Embryonic facial prominence (tissue), 1 donor: ENCODE results near the gene RASAL2.
"Not testable (repeated sequence)": the region's sequence is repeated elsewhere in the genome, so short reads cannot be mapped to it uniquely, and the experiment has no call there.

Experiments
- DNase-seq: peaks from one replicate; pipeline ENCODE4 v3.0.0-alpha.2; 2016; ENCODE audit errors: extremely low spot score

The RASAL2 gene

GRCh38 chr1:178161516-178161915 lies 67.6 kb downstream of the RASAL2 start:
- no peak for DNase-seq

- no peak for DNase-seq
Measured at GRCh38 chr1:178165196-178165595, 71.3 kb downstream of the RASAL2 start.

GRCh38 chr1:178166429-178167024 lies 72.6 kb downstream of the RASAL2 start:
- no peak for DNase-seq

- DNase-seq, result no peak
Measured at GRCh38 chr1:178168536-178168935, 74.6 kb downstream of the RASAL2 start.

GRCh38 chr1:178169649-178170048 lies 75.7 kb downstream of the RASAL2 start:
- no peak for DNase-seq

- no peak for DNase-seq
Measured at GRCh38 chr1:178172939-178173338, 79.0 kb downstream of the RASAL2 start.

GRCh38 chr1:178174539-178174938 lies 80.6 kb downstream of the RASAL2 start:
- DNase-seq, result no peak

GRCh38 chr1:178180405-178180804 lies 86.5 kb downstream of the RASAL2 start:
- no peak for DNase-seq

GRCh38 chr1:178183796-178184195 lies 89.9 kb downstream of the RASAL2 start:
- no peak for DNase-seq

- DNase-seq, result no peak
Measured at GRCh38 chr1:178188306-178188705, 94.4 kb downstream of the RASAL2 start.

GRCh38 chr1:178189814-178190213 lies 95.9 kb downstream of the RASAL2 start:
- DNase-seq, result no peak

- DNase-seq, result no peak
Measured at GRCh38 chr1:178190881-178191280, 97.0 kb downstream of the RASAL2 start.

GRCh38 chr1:178192686-178193085 lies 98.8 kb downstream of the RASAL2 start:
- DNase-seq, result no peak

GRCh38 chr1:178196631-178197030 lies 102.7 kb downstream of the RASAL2 start:
- no peak for DNase-seq

GRCh38 chr1:178202095-178202494 lies 108.2 kb downstream of the RASAL2 start:
- DNase-seq, result not testable (repeated sequence)

GRCh38 chr1:178202546-178202945 lies 108.6 kb downstream of the RASAL2 start:
- DNase-seq, result not testable (repeated sequence)

GRCh38 chr1:178208269-178208856 lies 114.5 kb downstream of the RASAL2 start:
- DNase-seq, result not testable (repeated sequence)

- no peak for DNase-seq
Measured at GRCh38 chr1:178209935-178210334, 116.0 kb downstream of the RASAL2 start.

- no peak for DNase-seq
Measured at GRCh38 chr1:178218550-178218949, 124.6 kb downstream of the RASAL2 start.

- DNase-seq, result no peak
Measured at GRCh38 chr1:178220094-178220493, 126.2 kb downstream of the RASAL2 start.

GRCh38 chr1:178223289-178223688 lies 129.4 kb downstream of the RASAL2 start:
- no peak for DNase-seq

- DNase-seq, result no peak
Measured at GRCh38 chr1:178224358-178224757, 130.5 kb downstream of the RASAL2 start.

- no peak for DNase-seq
Measured at GRCh38 chr1:178230881-178231409, 137.0 kb downstream of the RASAL2 start.

- no peak for DNase-seq
Measured at GRCh38 chr1:178232108-178232507, 138.2 kb downstream of the RASAL2 start.
